Measurements from ENCODE around the gene SCMH1.

DNA sequence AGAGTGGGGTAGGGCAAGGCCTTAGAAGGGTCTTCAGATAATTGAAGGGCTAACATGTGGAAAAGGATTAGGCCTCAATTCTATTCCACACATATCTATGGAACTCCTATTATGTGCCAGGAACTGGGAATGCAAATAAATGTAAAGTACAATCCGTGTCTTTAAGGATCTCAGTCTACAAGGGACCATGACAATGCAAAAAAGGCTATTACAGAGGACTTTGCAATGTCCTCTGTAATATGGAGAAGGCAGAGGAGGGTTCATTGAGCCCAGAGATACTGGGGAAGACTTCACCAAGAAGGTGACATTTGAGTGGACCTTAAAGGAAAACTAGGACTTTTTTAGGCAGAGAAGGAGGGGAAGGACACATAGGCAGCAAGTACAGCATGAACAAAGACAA, 4.5 kb upstream of the SCMH1 start:
- no peak for TF ChIP-seq POLR2A (IDR thresholded peaks at IDR 0.05)
- TF ChIP-seq, protein P1, sequence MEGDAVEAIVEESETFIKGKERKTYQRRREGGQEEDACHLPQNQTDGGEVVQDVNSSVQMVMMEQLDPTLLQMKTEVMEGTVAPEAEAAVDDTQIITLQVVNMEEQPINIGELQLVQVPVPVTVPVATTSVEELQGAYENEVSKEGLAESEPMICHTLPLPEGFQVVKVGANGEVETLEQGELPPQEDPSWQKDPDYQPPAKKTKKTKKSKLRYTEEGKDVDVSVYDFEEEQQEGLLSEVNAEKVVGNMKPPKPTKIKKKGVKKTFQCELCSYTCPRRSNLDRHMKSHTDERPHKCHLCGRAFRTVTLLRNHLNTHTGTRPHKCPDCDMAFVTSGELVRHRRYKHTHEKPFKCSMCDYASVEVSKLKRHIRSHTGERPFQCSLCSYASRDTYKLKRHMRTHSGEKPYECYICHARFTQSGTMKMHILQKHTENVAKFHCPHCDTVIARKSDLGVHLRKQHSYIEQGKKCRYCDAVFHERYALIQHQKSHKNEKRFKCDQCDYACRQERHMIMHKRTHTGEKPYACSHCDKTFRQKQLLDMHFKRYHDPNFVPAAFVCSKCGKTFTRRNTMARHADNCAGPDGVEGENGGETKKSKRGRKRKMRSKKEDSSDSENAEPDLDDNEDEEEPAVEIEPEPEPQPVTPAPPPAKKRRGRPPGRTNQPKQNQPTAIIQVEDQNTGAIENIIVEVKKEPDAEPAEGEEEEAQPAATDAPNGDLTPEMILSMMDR (IDR thresholded peaks at IDR 0.05): no peak
